SK-N-SH treated with all-trans-retinoic acid at 6 μM for 48 hours (cell line): ENCODE data around the gene CCDC187.

Experiments used
- ATAC-seq: fragments of 200-7000 bp; cut with Tn5 transposase; 3 replicates; pipeline ENCODE4 v1.9.1; 2020; ENCODE audit warnings: mild to moderate bottlenecking, moderate library complexity
- ARNTL ChIP-seq: fragments of 450-650 bp; formaldehyde crosslinking; IDR thresholded peaks from 2 replicates; pipeline ENCODE4 v1.5.0; 2020; ENCODE audit warnings: low read depth, mild to moderate bottlenecking, moderate library complexity, borderline replicate concordance
- BACH2 ChIP-seq: fragments of 250-450 bp; sonication (Bioruptor Pico); IDR thresholded peaks from 2 replicates; pipeline ENCODE4 v1.9.0; 2021; ENCODE audit warnings: mild to moderate bottlenecking, borderline replicate concordance
- ESRRG ChIP-seq: fragments of 250-450 bp; sonication (Bioruptor Pico); IDR thresholded peaks from 2 replicates; pipeline ENCODE4 v1.6.1; 2021; ENCODE audit warnings: mild to moderate bottlenecking
- GLIS3 ChIP-seq: fragments of 250-450 bp; sonication (Bioruptor Pico); IDR thresholded peaks from 2 replicates; pipeline ENCODE4 v1.5.0; 2020; ENCODE audit warnings: mild to moderate bottlenecking, moderate library complexity
- ISL1 ChIP-seq: fragments of 250-450 bp; sonication (Bioruptor Pico); IDR thresholded peaks from 2 replicates; pipeline ENCODE4 v2.1.2; 2022; ENCODE audit warnings: mild to moderate bottlenecking, moderate library complexity
- OSR1 ChIP-seq: fragments of 250-450 bp; sonication (Bioruptor Pico); IDR thresholded peaks from 2 replicates; pipeline ENCODE4 v1.8.0; 2022; ENCODE audit warnings: moderate library complexity, mild to moderate bottlenecking, inconsistent platforms
- PATZ1 ChIP-seq: fragments of 250-450 bp; sonication (Bioruptor Pico); IDR thresholded peaks from 2 replicates; pipeline ENCODE4 v1.8.0; 2020; ENCODE audit warnings: mild to moderate bottlenecking, moderate library complexity, borderline replicate concordance
- PPARA ChIP-seq: fragments of 250-450 bp; sonication (Bioruptor Pico); IDR thresholded peaks from 2 replicates; pipeline ENCODE4 v1.5.0; 2020; ENCODE audit warnings: mild to moderate bottlenecking, borderline replicate concordance
- RARB ChIP-seq: fragments of 250-450 bp; sonication (Bioruptor Pico); IDR thresholded peaks from 2 replicates; pipeline ENCODE4 v1.8.0; 2021; ENCODE audit warnings: mild to moderate bottlenecking, moderate library complexity
- SNAI2 ChIP-seq: fragments of 250-450 bp; sonication (Bioruptor Pico); IDR thresholded peaks from 2 replicates; pipeline ENCODE4 v1.5.0; 2020; ENCODE audit warnings: mild to moderate bottlenecking, moderate library complexity
- TCF4 ChIP-seq: fragments of 250-450 bp; sonication (Bioruptor Pico); IDR thresholded peaks from 2 replicates; pipeline ENCODE4 v1.8.0; 2021; ENCODE audit warnings: mild to moderate bottlenecking, moderate library complexity, borderline replicate concordance
- TOX ChIP-seq: fragments of 250-450 bp; sonication (Bioruptor Pico); IDR thresholded peaks from 2 replicates; pipeline ENCODE4 v1.8.0; 2021; ENCODE audit warnings: mild to moderate bottlenecking, moderate library complexity, borderline replicate concordance
- ZFP3 ChIP-seq: fragments of 250-450 bp; sonication (Bioruptor Pico); IDR thresholded peaks from 2 replicates; pipeline ENCODE4 v1.5.0; 2020; ENCODE audit warnings: mild to moderate bottlenecking, moderate library complexity
- ZFP30 ChIP-seq: fragments of 450-650 bp; formaldehyde crosslinking; IDR thresholded peaks from 2 replicates; pipeline ENCODE4 v1.5.0; 2022; ENCODE audit warnings: mild to moderate bottlenecking, moderate library complexity
- ZNF565 ChIP-seq: fragments of 450-650 bp; formaldehyde crosslinking; conservative IDR thresholded peaks from 2 replicates; pipeline ENCODE4 v1.5.0; 2020; ENCODE audit warnings: low read depth, mild to moderate bottlenecking, moderate library complexity
- ZNF70 ChIP-seq: fragments of 450-650 bp; formaldehyde crosslinking; IDR thresholded peaks from 2 replicates; pipeline ENCODE4 v1.5.0; 2020; ENCODE audit warnings: mild to moderate bottlenecking, moderate library complexity
- TF ChIP-seq, protein P1 (sequence below): fragments of 250-450 bp; sonication (Bioruptor Pico); IDR thresholded peaks from 2 replicates; pipeline ENCODE4 v1.8.0; 2021; ENCODE audit warnings: low read depth, mild to moderate bottlenecking, moderate library complexity, borderline replicate concordance
- TF ChIP-seq, protein P2 (sequence below): fragments of 250-450 bp; sonication (Bioruptor Pico); IDR thresholded peaks from 2 replicates; pipeline ENCODE4 v1.5.1; 2020; ENCODE audit warnings: low read depth, mild to moderate bottlenecking, moderate library complexity
- TF ChIP-seq, protein P3 (sequence below): fragments of 250-450 bp; sonication (Bioruptor Pico); IDR thresholded peaks from 2 replicates; pipeline ENCODE4 v1.5.0; 2020; ENCODE audit warnings: mild to moderate bottlenecking, moderate library complexity
- TF ChIP-seq, protein P4 (sequence below): fragments of 250-450 bp; sonication (Bioruptor Pico); IDR thresholded peaks from 2 replicates; pipeline ENCODE4 v1.5.1; 2021; ENCODE audit warnings: mild to moderate bottlenecking, moderate library complexity

The CCDC187 gene

DNA sequence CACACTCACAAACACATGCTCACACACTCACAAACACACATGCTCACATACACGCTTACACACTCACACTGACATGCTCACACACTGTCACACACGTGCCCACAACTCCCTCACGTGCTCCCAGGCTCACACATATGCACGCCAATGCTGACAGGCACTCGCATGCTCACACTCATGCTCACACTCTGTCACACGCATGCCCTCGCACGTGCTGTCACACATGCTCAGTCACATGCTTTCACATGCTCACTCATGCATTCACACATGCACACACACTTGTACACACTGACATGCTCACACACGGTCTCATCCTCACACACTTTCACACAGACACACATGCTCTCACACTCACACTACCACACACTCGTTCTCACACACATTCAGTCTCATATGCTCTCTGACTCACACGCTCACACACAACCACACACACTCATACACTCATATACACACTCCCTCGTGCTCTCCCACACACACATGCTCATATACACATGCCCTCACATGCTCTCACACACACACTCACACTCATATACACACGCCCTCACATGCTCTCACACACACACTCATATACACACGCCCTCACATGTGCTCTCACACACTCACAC lies 10.3 kb downstream of the CCDC187 start:
- no peak for TF ChIP-seq TCF4 (CRISPR knock-in tag)
- no peak for ATAC-seq

- ATAC-seq = peak; percentile 32
- TF ChIP-seq PATZ1 (CRISPR knock-in tag) (no peak), ISL1 (CRISPR knock-in tag) (no peak), GLIS3 (no peak), BACH2 (CRISPR knock-in tag) (no peak), TOX (CRISPR knock-in tag) (no peak), TCF4 (CRISPR knock-in tag) (no peak), ZFP3 (no peak), PPARA (CRISPR knock-in tag) (no peak), RARB (CRISPR knock-in tag) (no peak), ESRRG (CRISPR knock-in tag) (no peak), SNAI2 (CRISPR knock-in tag) (no peak), ZNF565 (CRISPR knock-in tag) (no peak), ZNF70 (CRISPR knock-in tag) (no peak), ZFP30 (CRISPR knock-in tag) (no peak)
- TF ChIP-seq, protein P1, sequence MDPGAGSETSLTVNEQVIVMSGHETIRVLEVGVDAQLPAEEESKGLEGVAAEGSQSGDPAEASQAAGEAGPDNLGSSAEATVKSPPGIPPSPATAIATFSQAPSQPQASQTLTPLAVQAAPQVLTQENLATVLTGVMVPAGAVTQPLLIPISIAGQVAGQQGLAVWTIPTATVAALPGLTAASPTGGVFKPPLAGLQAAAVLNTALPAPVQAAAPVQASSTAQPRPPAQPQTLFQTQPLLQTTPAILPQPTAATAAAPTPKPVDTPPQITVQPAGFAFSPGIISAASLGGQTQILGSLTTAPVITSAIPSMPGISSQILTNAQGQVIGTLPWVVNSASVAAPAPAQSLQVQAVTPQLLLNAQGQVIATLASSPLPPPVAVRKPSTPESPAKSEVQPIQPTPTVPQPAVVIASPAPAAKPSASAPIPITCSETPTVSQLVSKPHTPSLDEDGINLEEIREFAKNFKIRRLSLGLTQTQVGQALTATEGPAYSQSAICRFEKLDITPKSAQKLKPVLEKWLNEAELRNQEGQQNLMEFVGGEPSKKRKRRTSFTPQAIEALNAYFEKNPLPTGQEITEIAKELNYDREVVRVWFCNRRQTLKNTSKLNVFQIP (CRISPR knock-in tag) = no peak
- TF ChIP-seq, protein P2, sequence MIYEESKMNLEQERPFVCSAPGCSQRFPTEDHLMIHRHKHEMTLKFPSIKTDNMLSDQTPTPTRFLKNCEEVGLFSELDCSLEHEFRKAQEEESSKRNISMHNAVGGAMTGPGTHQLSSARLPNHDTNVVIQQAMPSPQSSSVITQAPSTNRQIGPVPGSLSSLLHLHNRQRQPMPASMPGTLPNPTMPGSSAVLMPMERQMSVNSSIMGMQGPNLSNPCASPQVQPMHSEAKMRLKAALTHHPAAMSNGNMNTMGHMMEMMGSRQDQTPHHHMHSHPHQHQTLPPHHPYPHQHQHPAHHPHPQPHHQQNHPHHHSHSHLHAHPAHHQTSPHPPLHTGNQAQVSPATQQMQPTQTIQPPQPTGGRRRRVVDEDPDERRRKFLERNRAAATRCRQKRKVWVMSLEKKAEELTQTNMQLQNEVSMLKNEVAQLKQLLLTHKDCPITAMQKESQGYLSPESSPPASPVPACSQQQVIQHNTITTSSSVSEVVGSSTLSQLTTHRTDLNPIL (CRISPR knock-in tag) = no peak
- TF ChIP-seq, protein P3, sequence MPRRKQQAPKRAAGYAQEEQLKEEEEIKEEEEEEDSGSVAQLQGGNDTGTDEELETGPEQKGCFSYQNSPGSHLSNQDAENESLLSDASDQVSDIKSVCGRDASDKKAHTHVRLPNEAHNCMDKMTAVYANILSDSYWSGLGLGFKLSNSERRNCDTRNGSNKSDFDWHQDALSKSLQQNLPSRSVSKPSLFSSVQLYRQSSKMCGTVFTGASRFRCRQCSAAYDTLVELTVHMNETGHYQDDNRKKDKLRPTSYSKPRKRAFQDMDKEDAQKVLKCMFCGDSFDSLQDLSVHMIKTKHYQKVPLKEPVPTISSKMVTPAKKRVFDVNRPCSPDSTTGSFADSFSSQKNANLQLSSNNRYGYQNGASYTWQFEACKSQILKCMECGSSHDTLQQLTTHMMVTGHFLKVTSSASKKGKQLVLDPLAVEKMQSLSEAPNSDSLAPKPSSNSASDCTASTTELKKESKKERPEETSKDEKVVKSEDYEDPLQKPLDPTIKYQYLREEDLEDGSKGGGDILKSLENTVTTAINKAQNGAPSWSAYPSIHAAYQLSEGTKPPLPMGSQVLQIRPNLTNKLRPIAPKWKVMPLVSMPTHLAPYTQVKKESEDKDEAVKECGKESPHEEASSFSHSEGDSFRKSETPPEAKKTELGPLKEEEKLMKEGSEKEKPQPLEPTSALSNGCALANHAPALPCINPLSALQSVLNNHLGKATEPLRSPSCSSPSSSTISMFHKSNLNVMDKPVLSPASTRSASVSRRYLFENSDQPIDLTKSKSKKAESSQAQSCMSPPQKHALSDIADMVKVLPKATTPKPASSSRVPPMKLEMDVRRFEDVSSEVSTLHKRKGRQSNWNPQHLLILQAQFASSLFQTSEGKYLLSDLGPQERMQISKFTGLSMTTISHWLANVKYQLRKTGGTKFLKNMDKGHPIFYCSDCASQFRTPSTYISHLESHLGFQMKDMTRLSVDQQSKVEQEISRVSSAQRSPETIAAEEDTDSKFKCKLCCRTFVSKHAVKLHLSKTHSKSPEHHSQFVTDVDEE (CRISPR knock-in tag) = no peak
- TF ChIP-seq, protein P4, sequence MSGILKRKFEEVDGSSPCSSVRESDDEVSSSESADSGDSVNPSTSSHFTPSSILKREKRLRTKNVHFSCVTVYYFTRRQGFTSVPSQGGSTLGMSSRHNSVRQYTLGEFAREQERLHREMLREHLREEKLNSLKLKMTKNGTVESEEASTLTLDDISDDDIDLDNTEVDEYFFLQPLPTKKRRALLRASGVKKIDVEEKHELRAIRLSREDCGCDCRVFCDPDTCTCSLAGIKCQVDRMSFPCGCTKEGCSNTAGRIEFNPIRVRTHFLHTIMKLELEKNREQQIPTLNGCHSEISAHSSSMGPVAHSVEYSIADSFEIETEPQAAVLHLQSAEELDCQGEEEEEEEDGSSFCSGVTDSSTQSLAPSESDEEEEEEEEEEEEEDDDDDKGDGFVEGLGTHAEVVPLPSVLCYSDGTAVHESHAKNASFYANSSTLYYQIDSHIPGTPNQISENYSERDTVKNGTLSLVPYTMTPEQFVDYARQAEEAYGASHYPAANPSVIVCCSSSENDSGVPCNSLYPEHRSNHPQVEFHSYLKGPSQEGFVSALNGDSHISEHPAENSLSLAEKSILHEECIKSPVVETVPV = no peak
- TF ChIP-seq, all 23 proteins: peak for 0
Observed at GRCh38 chr9:136292591-136293448, 11.1 kb downstream of the CCDC187 start.

DNA sequence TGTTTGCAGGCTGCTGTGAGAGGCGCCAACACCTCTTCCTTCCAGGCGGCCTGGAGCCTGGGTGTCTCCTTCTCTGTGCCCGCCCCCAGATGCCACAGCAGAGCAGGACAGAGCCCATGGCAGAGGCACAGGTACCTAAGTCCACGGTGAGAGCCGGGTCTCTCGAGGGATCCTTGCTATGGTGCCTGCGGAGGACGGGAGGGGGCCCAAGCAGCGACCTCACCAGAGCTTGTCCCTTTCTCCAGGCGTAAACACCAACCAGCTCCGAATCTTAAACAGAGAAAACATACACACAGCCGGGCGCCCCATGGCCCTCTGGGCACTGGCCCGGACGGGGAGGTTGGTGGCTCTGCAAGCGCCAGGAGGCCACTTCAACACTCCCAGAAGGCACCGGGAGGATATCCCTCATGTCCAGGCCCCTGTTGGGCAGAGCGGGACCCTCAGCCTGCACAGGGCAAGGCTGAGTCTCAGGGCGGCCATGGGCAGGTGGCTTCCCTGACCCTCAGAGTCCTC lies 11.8 kb downstream of the CCDC187 start:
- TF ChIP-seq, protein P3 (CRISPR knock-in tag) = no peak
- TF ChIP-seq ISL1 (CRISPR knock-in tag) (no peak), ARNTL (no peak), OSR1 (CRISPR knock-in tag) (no peak), TOX (CRISPR knock-in tag) (no peak), ESRRG (CRISPR knock-in tag) (no peak), ZNF70 (CRISPR knock-in tag) (no peak)
- no peak; the same call in 2 of the 3 replicates for ATAC-seq
